HG03064 (cell line): ENCODE data around the gene GABRA4.

Experiments
- ATAC-seq: cut with Tn5 transposase; IDR thresholded peaks from one replicate; pipeline ENCODE4 v1.9.1; 2021; ENCODE audit warnings: low read depth; ENCODE audit not compliant: unreplicated experiment

The GABRA4 gene

DNA sequence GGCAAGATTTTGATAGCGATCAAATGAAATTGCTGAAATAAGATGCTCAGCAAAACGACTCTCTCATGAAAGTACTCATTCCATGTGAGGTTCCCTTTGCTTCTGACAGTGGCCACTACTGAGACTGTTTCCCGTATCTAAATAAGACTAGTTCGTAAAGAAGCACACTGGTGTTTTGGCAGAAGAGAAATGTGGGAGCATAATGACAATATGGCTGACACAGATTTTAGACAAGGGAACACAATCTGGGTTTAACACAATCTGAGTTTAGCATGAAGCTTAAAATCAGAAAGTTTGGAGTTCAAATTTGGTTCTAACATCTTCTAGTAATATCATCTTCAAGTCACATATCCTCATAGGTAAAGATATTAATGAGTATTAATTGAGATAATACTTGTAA is 13.7 kb downstream of the GABRA4 start:
- ATAC-seq, result no peak

DNA sequence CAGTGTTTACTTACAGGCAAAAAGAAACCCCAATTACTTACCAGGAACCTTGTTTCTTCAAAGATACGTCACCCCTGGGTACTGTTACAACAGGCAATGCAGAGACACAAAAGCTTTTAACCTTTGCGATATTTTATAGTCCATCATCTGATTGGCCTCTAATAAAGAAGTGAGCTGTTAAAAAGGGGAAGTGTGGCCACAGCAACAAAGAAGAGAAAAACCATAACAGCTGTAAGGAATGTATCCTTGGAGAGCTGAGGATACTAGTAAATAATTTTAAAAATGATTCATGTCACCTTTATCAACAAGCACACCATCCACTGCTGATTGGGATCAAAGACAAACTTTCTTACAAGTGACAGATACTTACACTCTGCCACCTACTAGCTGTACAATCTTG is 14.1 kb downstream of the GABRA4 start:
- ATAC-seq, result no peak

DNA sequence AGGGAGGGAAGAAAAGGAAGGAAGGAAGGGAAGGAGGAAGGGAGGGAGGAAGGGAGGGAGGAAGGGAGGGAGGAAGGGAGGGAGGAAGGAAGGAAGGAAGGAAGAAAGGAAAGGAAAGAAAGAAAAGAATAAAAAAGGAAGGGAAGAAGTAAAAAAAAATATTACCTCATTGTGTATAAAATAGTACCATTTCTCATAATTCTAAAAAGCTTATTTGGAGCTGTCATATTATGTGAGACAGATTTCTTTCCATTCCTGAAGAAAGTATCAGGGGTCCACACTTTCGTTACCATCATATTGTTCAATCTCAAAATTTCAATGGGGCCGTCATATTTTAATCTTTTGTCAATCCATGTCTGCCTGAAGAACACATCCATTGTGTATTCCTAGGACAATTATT is 16.1 kb downstream of the GABRA4 start:
- ATAC-seq, result no peak

- ATAC-seq, result no peak
These were observed 17.4 kb downstream of the GABRA4 start for GRCh38 chr4:46975812-46976553.

DNA sequence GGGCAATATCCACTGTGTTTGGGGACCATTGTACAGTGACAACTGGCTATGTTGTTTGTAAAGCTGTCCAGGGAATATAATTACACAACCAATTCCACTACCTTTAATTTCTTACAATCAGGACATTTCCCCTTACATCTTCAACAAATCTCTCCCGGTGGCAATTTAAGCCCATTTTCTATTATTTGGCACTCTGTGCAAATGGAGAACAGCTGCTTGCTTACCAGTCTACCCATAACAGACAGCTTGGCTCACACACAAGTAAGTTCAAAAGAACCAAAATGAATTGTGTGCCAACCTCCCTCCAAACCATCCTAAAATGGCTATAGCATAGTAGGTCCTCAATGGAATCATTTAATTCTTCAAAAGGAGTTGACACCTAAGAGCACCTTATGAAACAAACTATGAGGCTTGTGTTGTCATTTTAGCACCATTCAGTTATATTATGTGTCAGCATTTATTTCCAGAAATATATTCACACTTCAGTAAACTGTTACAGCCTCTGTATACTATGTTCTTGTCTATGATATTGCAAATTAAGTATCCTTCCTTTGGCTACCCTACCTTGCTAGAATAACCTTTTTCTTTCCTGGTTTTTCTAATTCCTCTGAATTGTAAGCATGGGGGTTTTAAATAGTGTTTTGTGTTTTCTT is 18.4 kb downstream of the GABRA4 start:
- ATAC-seq, result no peak

- ATAC-seq, result no peak
These were observed 24.5 kb downstream of the GABRA4 start for GRCh38 chr4:46968847-46969246.

GRCh38 chr4:46967631-46968030 is 25.8 kb downstream of the GABRA4 start:
- ATAC-seq, result no peak

DNA sequence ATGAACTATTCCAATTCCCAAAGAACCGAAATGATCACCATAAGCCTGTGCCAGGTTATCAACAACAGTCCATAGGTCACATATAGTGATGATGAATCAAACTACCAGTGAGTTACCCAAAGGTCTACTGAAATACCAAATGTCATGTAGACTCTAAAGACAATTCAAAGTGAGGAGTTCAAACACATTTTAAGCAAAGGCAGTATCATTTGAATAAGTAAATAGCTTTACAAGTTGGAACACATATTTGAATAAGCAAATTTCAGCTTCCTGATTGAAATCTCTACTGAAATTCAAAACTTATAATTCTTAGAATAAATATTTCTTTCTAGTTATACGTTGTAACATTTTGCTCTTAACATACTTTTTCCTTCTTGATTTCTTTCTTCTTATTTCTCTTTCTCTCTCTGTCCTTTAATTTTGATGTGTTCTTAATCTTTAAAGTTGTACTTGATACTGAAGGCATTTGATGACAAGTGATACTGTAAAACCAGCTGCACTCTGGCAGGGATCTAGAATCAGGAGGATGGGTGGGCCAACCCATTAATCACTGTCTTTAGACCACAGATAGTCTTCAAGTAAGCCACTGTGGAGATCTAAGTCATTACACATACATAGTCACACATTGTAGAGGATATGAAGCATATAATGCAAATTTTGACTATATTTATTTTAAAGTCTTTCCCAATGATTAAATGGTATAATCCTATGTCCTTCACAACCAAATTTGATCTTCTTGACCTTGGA is 34.5 kb downstream of the GABRA4 start:
- ATAC-seq, result no peak

DNA sequence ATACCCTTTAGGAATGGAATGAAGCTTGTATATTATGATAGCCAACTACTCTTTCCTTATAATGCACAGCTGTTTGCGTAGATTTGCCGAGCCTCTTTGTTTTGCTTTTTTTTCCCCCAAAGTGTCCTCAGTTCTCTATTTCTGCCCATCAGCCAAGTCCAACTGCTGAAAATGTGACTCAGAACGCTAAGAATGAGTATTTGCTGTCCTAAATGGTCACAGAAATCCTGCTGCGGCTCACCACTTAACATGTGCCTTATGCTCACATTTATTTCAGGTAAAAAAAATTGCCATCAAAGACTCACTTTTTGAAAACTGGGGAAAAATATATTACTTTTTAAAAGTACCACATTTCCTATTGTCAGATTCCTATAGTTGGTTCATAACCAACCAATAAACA is 36.9 kb downstream of the GABRA4 start:
- ATAC-seq, result no peak

GRCh38 chr4:46955601-46956000 is 37.8 kb downstream of the GABRA4 start:
- ATAC-seq, result no peak

DNA sequence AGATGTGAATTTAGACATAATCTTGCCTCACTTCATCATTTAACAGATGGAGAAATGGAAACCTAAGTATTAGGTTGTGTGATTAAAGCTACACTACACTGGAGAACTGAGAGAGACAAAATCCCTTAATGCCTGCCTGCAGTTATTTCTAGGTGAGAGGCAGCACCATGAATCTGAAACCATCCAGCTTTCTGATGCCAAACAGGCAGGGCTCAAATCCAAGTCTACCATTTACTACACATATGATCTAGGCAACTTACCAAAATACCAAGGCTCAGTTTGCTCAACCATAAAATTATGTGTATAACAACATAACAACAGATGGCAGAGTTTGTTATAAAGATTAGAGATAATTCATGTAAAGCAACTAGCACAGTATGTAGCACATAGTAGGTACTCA is 38.7 kb downstream of the GABRA4 start:
- no peak for ATAC-seq

- no peak for ATAC-seq
These were observed 39.8 kb downstream of the GABRA4 start for GRCh38 chr4:46953564-46953963.

GRCh38 chr4:46952451-46952850 is 40.9 kb downstream of the GABRA4 start:
- ATAC-seq, result no peak

GRCh38 chr4:46950826-46951225 is 42.6 kb downstream of the GABRA4 start:
- no peak for ATAC-seq

- ATAC-seq, result no peak
These were observed 43.6 kb downstream of the GABRA4 start for GRCh38 chr4:46949822-46950221.

- ATAC-seq, result no peak
These were observed 45.8 kb downstream of the GABRA4 start for GRCh38 chr4:46947541-46947940.

GRCh38 chr4:46946919-46947536 is 46.4 kb downstream of the GABRA4 start:
- ATAC-seq, result no peak

DNA sequence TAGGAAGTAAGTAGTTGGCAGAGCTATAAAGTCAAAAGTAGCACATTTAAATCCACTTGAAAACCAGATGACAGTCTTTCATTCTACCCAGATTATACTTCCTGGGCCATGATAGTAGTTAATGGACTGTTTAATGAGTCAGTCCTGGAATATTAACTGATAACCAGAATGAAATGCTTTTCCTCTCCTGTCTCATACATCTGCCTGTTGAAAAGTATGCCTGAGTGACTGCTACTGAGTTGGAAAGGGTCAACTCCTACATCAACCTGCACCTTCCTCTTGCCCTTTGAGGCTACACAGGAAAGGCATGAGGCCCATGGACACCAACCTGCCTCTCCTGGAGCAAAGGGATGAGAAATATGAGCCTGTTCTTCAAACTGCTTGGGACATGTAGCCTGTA is 48.3 kb downstream of the GABRA4 start:
- no peak for ATAC-seq

GRCh38 chr4:46944345-46944744 is 49.0 kb downstream of the GABRA4 start:
- no peak for ATAC-seq

GRCh38 chr4:46937493-46937892 is 55.9 kb downstream of the GABRA4 start:
- no peak for ATAC-seq

GRCh38 chr4:46934726-46935125 is 58.7 kb downstream of the GABRA4 start:
- ATAC-seq, result no peak
